IMR-90 (cell line): ENCODE data around the gene HOXD9. TPM values are rescaled to one million over a fixed set of nuclear protein-coding genes. Genes with fewer than 3 reads are reported as not detected.

ENCODE experiments used
- ATAC-seq: fragments of 200-7000 bp; cut with Tn5 transposase; 2 replicates; pipeline ENCODE4 v1.9.1; 2020; ENCODE audit warnings: low read depth, mild to moderate bottlenecking, moderate library complexity
- BruUV-seq: library from RNA; stranded (reverse); fragments of 400-500 nt; replicated peaks from 2 replicates; lab custom pipeline; 2021; lab: Mats Ljungman, UMichigan
- CTCF ChIA-PET: fragments of 300-600 bp; formaldehyde crosslinking; extraction: SDS; loops from one replicate; lab custom pipeline; 2021; ENCODE audit warnings: antibody characterized with exemption; lab: Yijun Ruan, JAX
- POLR2A ChIA-PET: fragments of 300-600 bp; sonication (Branson Sonifier 250); formaldehyde crosslinking; loops from one replicate; lab custom pipeline; 2022; ENCODE audit warnings: antibody characterized with exemption; ENCODE audit not compliant: unreplicated experiment; lab: Charles Lee
- DNase-seq: peaks from one replicate; pipeline ENCODE4 v3.0.0; 2013
- H2AFZ ChIP-seq: replicated peaks from 2 replicates; pipeline ENCODE3; 2013; ENCODE audit warnings: low read length, mild to moderate bottlenecking; ENCODE audit not compliant: poor library complexity
- H2AK5ac ChIP-seq: 2 replicates; pipeline ENCODE4 v1.6.1; 2013; ENCODE audit warnings: low read depth, low read length, inconsistent platforms
- H2AK9ac ChIP-seq: replicated peaks from 2 replicates; pipeline ENCODE3; 2013; ENCODE audit warnings: mild to moderate bottlenecking, low read depth, low read length, moderate library complexity; ENCODE audit not compliant: poor library complexity
- H2BK120ac ChIP-seq: 2 replicates; pipeline ENCODE4 v1.6.1; 2013; ENCODE audit warnings: low read depth, low read length, inconsistent platforms
- H2BK15ac ChIP-seq: 3 replicates; pipeline ENCODE4 v1.6.1; 2013; ENCODE audit warnings: low read depth, low read length, inconsistent platforms
- H2BK20ac ChIP-seq: 2 replicates; pipeline ENCODE4 v1.6.1; 2013; ENCODE audit warnings: low read depth, mild to moderate bottlenecking, inconsistent platforms, low read length, moderate library complexity
- H2BK5ac ChIP-seq: 2 replicates; pipeline ENCODE4 v1.6.1; 2013; ENCODE audit warnings: mild to moderate bottlenecking, low read depth, low read length, inconsistent platforms; ENCODE audit not compliant: poor library complexity, severe bottlenecking
- H3K14ac ChIP-seq: replicated peaks from 2 replicates; pipeline ENCODE4 v1.6.1; 2013; ENCODE audit warnings: low read depth, low read length, inconsistent platforms
- H3K18ac ChIP-seq: 2 replicates; pipeline ENCODE4 v1.6.1; 2013; ENCODE audit warnings: low read depth, low read length, control low read depth
- H3K23ac ChIP-seq: 2 replicates; pipeline ENCODE4 v1.6.1; 2013; ENCODE audit warnings: low read depth, low read length, inconsistent platforms
- H3K27ac ChIP-seq: 2 replicates; pipeline ENCODE4 v1.5.1; 2013; ENCODE audit warnings: mild to moderate bottlenecking, control low read depth, low read length; ENCODE audit not compliant: insufficient read depth
- H3K27me3 ChIP-seq: 2 replicates; pipeline ENCODE4 v1.6.1; 2013; ENCODE audit warnings: low read length; ENCODE audit not compliant: control insufficient read depth, insufficient read depth
- H3K36me3 ChIP-seq: 2 replicates; pipeline ENCODE4 v1.6.1; 2013; ENCODE audit warnings: low read length, mixed read lengths; ENCODE audit not compliant: control insufficient read depth, insufficient read depth
- H3K4ac ChIP-seq: 2 replicates; pipeline ENCODE4 v1.6.1; 2013; ENCODE audit warnings: low read depth, low read length, inconsistent platforms
- H3K4me1 ChIP-seq: 2 replicates; pipeline ENCODE4 v1.6.1; 2013; ENCODE audit warnings: low read length, mixed read lengths; ENCODE audit not compliant: control insufficient read depth, insufficient read depth
- H3K4me2 ChIP-seq: 2 replicates; pipeline ENCODE4 v1.6.1; 2013; ENCODE audit warnings: low read depth, mild to moderate bottlenecking, control low read depth, low read length, moderate library complexity
- H3K4me3 ChIP-seq: 2 replicates; pipeline ENCODE4 v1.5.1; 2013; ENCODE audit warnings: low read depth, mild to moderate bottlenecking, control low read depth, low read length, moderate library complexity; ENCODE audit not compliant: insufficient read depth
- H3K56ac ChIP-seq: 2 replicates; pipeline ENCODE4 v1.6.1; 2013; ENCODE audit warnings: low read length, inconsistent platforms; ENCODE audit not compliant: insufficient read depth; ENCODE audit errors: extremely low read depth
- H3K79me1 ChIP-seq, 2 experiments: 2 replicates each; pipeline ENCODE4 v1.6.1; 2013; ENCODE audit warnings: low read length in 2 of 2, inconsistent platforms in 1 of 2, low read depth in 1 of 2
- H3K9ac ChIP-seq: 2 replicates; pipeline ENCODE4 v1.6.1; 2013; ENCODE audit warnings: low read depth, low read length, control low read depth
- H3K9me1 ChIP-seq: 2 replicates; pipeline ENCODE4 v1.6.1; 2013; ENCODE audit warnings: low read length, inconsistent platforms; ENCODE audit not compliant: insufficient read depth
- H3K9me3 ChIP-seq: 2 replicates; pipeline ENCODE4 v1.6.1; 2013; ENCODE audit warnings: low read length; ENCODE audit not compliant: control insufficient read depth, insufficient read depth
- H4K20me1 ChIP-seq: 2 replicates; pipeline ENCODE4 v1.6.1; 2013; ENCODE audit warnings: low read length, inconsistent platforms; ENCODE audit not compliant: insufficient read depth
- H4K5ac ChIP-seq: 2 replicates; pipeline ENCODE4 v1.6.1; 2013; ENCODE audit warnings: mild to moderate bottlenecking, low read depth, low read length, control low read depth
- H4K8ac ChIP-seq, 2 experiments: 2 replicates each; pipeline ENCODE4 v1.6.1; 2013; ENCODE audit warnings: low read depth in 2 of 2, low read length in 2 of 2, control low read depth in 1 of 2, inconsistent platforms in 1 of 2
- H4K91ac ChIP-seq: 2 replicates; pipeline ENCODE4 v1.6.1; 2013; ENCODE audit warnings: low read depth, low read length, inconsistent platforms; ENCODE audit not compliant: insufficient read depth
- CHD1 ChIP-seq: IDR thresholded peaks from 2 replicates; pipeline ENCODE4 v1.6.1; 2012; ENCODE audit warnings: low read depth, low read length, improper control_type of control experiment
- POLR2A ChIP-seq: IDR thresholded peaks from 2 replicates; pipeline ENCODE4 v1.6.1; 2012; ENCODE audit warnings: mild to moderate bottlenecking, low read depth, low read length
- RFX5 ChIP-seq: IDR thresholded peaks from 2 replicates; pipeline ENCODE4 v1.8.0; 2012; ENCODE audit warnings: low read depth, mild to moderate bottlenecking, low read length, moderate library complexity
- WGBS, 2 experiments: methylation state at CpG; one replicate each; pipeline versions ENCODE4 v1.1.5 to v1.1.7; 2013; ENCODE audit warnings: missing lambda C conversion rate in 2 of 2; ENCODE audit not compliant: insufficient read length in 1 of 2; ENCODE audit errors: extremely low coverage in 2 of 2; 5-methylcytosine and 5-hydroxymethylcytosine counted together
- dilution Hi-C: fragments of 300-500 bp; cut with HindIII; formaldehyde crosslinking; loops from one replicate; pipeline ENCODE4 v1.14.3; 2018; ENCODE audit warnings: low sequenced_read_pairs; ENCODE audit not compliant: unreplicated experiment
- in situ Hi-C: fragments of 300-500 bp; cut with MboI; formaldehyde crosslinking; loops from 3 replicates; pipeline ENCODE4 v1.14.3; 2019; ENCODE audit warnings: low sequenced_read_pairs, inconsistent platforms, mixed read lengths
- intact Hi-C: fragments of 100-400 bp; cut with micrococcal nuclease; formaldehyde crosslinking; loops from 2 replicates; pipeline ENCODE4 v1.10.0; 2022
- polyA plus RNA-seq, 3 experiments: library from polyadenylated mRNA; depleted of rRNA; stranded (reverse); fragments of >200 nt; gene quantifications; 2 replicates each; pipeline ENCODE4 v1.2.3, GENCODE V29; 2012; ENCODE audit warnings: low replicate concordance in 1 of 3
- total RNA-seq: library from RNA; depleted of rRNA; stranded (reverse); fragments of >200 nt; gene quantifications from 2 replicates; pipeline ENCODE4 v1.2.3, GENCODE V29; 2012

HOXD9 gene
- total and polyA plus RNA-seq, 2 of the 4 experiments (the other 2 are of a cell fraction), result not detected

- CTCF ChIA-PET, result interaction anchor here (1.6 kb wide), 1 partner anchor 452 kb away, joined by 5 read pairs; no protein-coding TSS in a partner anchor
- Histone ChIP-seq H3K9me3 (peaks cover 4% of the 10 kb centered on the region; the same call in 1 of the 2 replicates), H3K79me1 (no peaks in the 10 kb centered on the region), H3K18ac (no peak overlapping the region), H2BK5ac (no peak overlapping the region), H4K5ac (no peak overlapping the region), H3K4ac (no peak overlapping the region), H4K91ac (no peak overlapping the region), H2BK15ac (no peak overlapping the region), H4K20me1 (no peaks in the 10 kb centered on the region), H2AFZ (no peak overlapping the region), H3K9me1 (no peaks in the 10 kb centered on the region), H3K23ac (no peak overlapping the region), H3K4me3 (no peak overlapping the region), H3K27me3 (peaks cover 97% of the 10 kb centered on the region), H3K4me1 (no peaks in the 10 kb centered on the region), H3K56ac (no peak overlapping the region), H3K14ac (no peak overlapping the region), H2AK9ac (no peak overlapping the region), H4K8ac (no peak overlapping the region), H3K9ac (no peak overlapping the region), H3K36me3 (no peaks in the 10 kb centered on the region), H3K4me2 (no peak overlapping the region), H2AK5ac (no peak overlapping the region), H2BK120ac (no peak overlapping the region), H3K27ac (no peak overlapping the region), H2BK20ac (no peak overlapping the region)
- DNase-seq (no peak), ATAC-seq (no peak)
- WGBS, 2 experiments, result 0% methylated on average over 1 of the region's 7 CpGs; no CpG with 5 or more reads in 1 of the 2 experiments
- no TSS peak for BruUV-seq
- dilution Hi-C loops (no loop called here), intact Hi-C loops (no loop called here), in situ Hi-C loops (no loop called here)
- no peak for TF ChIP-seq POLR2A
- no peak for TF ChIP-seq CHD1
- TF ChIP-seq RFX5, result no peak
- POLR2A ChIA-PET, result no interaction called here
These were observed 20.1 kb upstream of the HOXD9 start for GRCh38 chr2:176102309-176102866.
